GM23248 (cell line): ENCODE measurements around the gene ST6GAL1. TPM values are rescaled to one million over a fixed set of nuclear protein-coding genes. Genes with fewer than 3 reads are reported as not detected.
"Not testable (repeated sequence)": the region's sequence is repeated elsewhere in the genome, so short reads cannot be mapped to it uniquely, and the experiment has no call there.

ENCODE experiments used
- DNase-seq: peaks from one replicate; pipeline ENCODE4 v3.0.0-alpha.2; 2015
- H2AFZ ChIP-seq: fragments of 200-600 bp; sonication (generic); 2 replicates; pipeline ENCODE4 v1.6.1; 2016; ENCODE audit warnings: antibody characterized with exemption
- H3F3A ChIP-seq: fragments of 200-600 bp; sonication (generic); 2 replicates; pipeline ENCODE4 v1.6.1; 2016; ENCODE audit warnings: mild to moderate bottlenecking, antibody characterized with exemption, mixed run types; ENCODE audit not compliant: insufficient read depth
- H3K27ac ChIP-seq: fragments of 200-600 bp; sonication (generic); 2 replicates; pipeline ENCODE4 v1.5.1; 2016; ENCODE audit warnings: mild to moderate bottlenecking
- H3K27me3 ChIP-seq: fragments of 200-600 bp; sonication (generic); replicated peaks from 2 replicates; pipeline ENCODE4 v1.6.1; 2016; ENCODE audit warnings: mild to moderate bottlenecking; ENCODE audit not compliant: insufficient read depth
- H3K36me3 ChIP-seq: fragments of 200-600 bp; sonication (generic); 2 replicates; pipeline ENCODE4 v1.6.1; 2016; ENCODE audit warnings: low read depth, mild to moderate bottlenecking
- H3K4me1 ChIP-seq: fragments of 200-600 bp; sonication (generic); 2 replicates; pipeline ENCODE4 v1.6.1; 2016; ENCODE audit warnings: mild to moderate bottlenecking; ENCODE audit not compliant: insufficient read depth
- H3K4me2 ChIP-seq: fragments of 200-600 bp; sonication (generic); one replicate; pipeline ENCODE4 v1.6.1; 2016; ENCODE audit warnings: mild to moderate bottlenecking; ENCODE audit not compliant: unreplicated experiment
- H3K4me3 ChIP-seq: fragments of 200-600 bp; sonication (generic); 2 replicates; pipeline ENCODE4 v1.5.1; 2016; ENCODE audit warnings: mild to moderate bottlenecking
- H3K79me2 ChIP-seq: fragments of 200-600 bp; sonication (generic); 2 replicates; pipeline ENCODE4 v1.6.1; 2016; ENCODE audit warnings: mild to moderate bottlenecking; ENCODE audit not compliant: insufficient read depth
- H3K9ac ChIP-seq: fragments of 200-600 bp; sonication (generic); 2 replicates; pipeline ENCODE4 v1.6.1; 2016; ENCODE audit warnings: mild to moderate bottlenecking
- H3K9me2 ChIP-seq: fragments of 200-600 bp; sonication (generic); 2 replicates; pipeline ENCODE4 v1.6.1; 2016; ENCODE audit warnings: mixed run types, mild to moderate bottlenecking, moderate library complexity; ENCODE audit not compliant: insufficient read depth
- H3K9me3 ChIP-seq: fragments of 200-600 bp; sonication (generic); one replicate; pipeline ENCODE4 v1.6.1; 2017; ENCODE audit warnings: low read depth
- H4K20me1 ChIP-seq: fragments of 200-600 bp; sonication (generic); 2 replicates; pipeline ENCODE4 v1.6.0; 2016; ENCODE audit not compliant: insufficient read depth
- EZH2 ChIP-seq: fragments of 200-600 bp; sonication (generic); IDR thresholded peaks from 2 replicates; pipeline ENCODE4 v1.6.1; 2018; ENCODE audit warnings: antibody characterized with exemption, mild to moderate bottlenecking; ENCODE audit not compliant: insufficient read depth, poor library complexity, severe bottlenecking
- EZH2phosphoT487 ChIP-seq: fragments of 200-600 bp; sonication (generic); IDR thresholded peaks from 2 replicates; pipeline ENCODE4 v1.6.1; 2018; ENCODE audit warnings: antibody characterized with exemption, moderate library complexity, mild to moderate bottlenecking, low read depth; ENCODE audit not compliant: insufficient read depth
- WGBS, 2 experiments: methylation state at CpG; one replicate each; pipeline ENCODE4 v1.1.6; 2015 to 2017; ENCODE audit warnings: low lambda C conversion rate in 2 of 2, low coverage in 1 of 2; ENCODE audit errors: missing lambda C conversion rate in 2 of 2; 5-methylcytosine and 5-hydroxymethylcytosine counted together
- in situ Hi-C: fragments of 300-500 bp; cut with MboI; formaldehyde crosslinking; loops from 2 replicates; pipeline ENCODE4 v1.15.0; 2020
- polyA plus RNA-seq: library from polyadenylated mRNA; unstranded; fragments of >200 nt; fragmentation: Nextera tagmentation; extraction: Ambion mirVana; gene quantifications from 2 replicates; pipeline ENCODE4 v1.2.1, GENCODE V29; 2016
- total RNA-seq: library from RNA; depleted of rRNA; stranded (reverse); fragments of >200 nt; shearing (Covaris generic); gene quantifications from 2 replicates; pipeline ENCODE4 v1.2.3, GENCODE V29; 2014

The ST6GAL1 gene
- total and polyA plus RNA-seq, 2 experiments from 2014 or later, result 0.20 TPM; not detected in 1

- Histone ChIP-seq H3F3A (no peaks in the 10 kb centered on the region), H3K79me2 (no peaks in the 10 kb centered on the region), H3K9me2 (no peaks in the 10 kb centered on the region), H2AFZ (no peak overlapping the region), H3K9me3 (no peaks in the 10 kb centered on the region), H4K20me1 (no peaks in the 10 kb centered on the region), H3K27ac (no peak overlapping the region), H3K4me1 (no peaks in the 10 kb centered on the region), H3K4me2 (no peak overlapping the region), H3K4me3 (no peak overlapping the region), H3K36me3 (no peaks in the 10 kb centered on the region), H3K27me3 (0 out of 2 replicates have a peak, but pooled peaks cover 3% of the 10 kb centered on the region), H3K9ac (no peak overlapping the region)
- 41% methylated on average over 3 of the region's 3 CpGs for WGBS, 2 experiments
- no peak for TF ChIP-seq EZH2phosphoT487
- no peak for TF ChIP-seq EZH2
- in situ Hi-C loops, result no loop called here
- DNase-seq, result no peak
Observed at GRCh38 chr3:187005827-187006481, 75.6 kb downstream of the ST6GAL1 start.

- Histone ChIP-seq H2AFZ (no peak overlapping the region), H3K4me2 (no peak overlapping the region), H4K20me1 (no peaks in the 10 kb centered on the region), H3K36me3 (no peaks in the 10 kb centered on the region), H3K27ac (no peak overlapping the region), H3K4me1 (no peaks in the 10 kb centered on the region), H3K9me2 (no peaks in the 10 kb centered on the region), H3K79me2 (no peaks in the 10 kb centered on the region), H3F3A (no peaks in the 10 kb centered on the region), H3K27me3 (peaks cover 3% of the 10 kb centered on the region; the same call in 1 of the 2 replicates), H3K9me3 (no peaks in the 10 kb centered on the region), H3K9ac (no peak overlapping the region), H3K4me3 (no peak overlapping the region)
- no peak for TF ChIP-seq EZH2
- no peak for TF ChIP-seq EZH2phosphoT487
- in situ Hi-C loops, result no loop called here
- no peak for DNase-seq
- 36 to 43% methylated on average over 2 of the region's 2 CpGs for WGBS, 2 experiments
Observed at GRCh38 chr3:187006864-187007630, 76.7 kb downstream of the ST6GAL1 start.

GRCh38 chr3:187010382-187010781, 80.1 kb downstream of the ST6GAL1 start:
- DNase-seq, in situ Hi-C loops, H3K4me2 ChIP-seq, H3K4me1 ChIP-seq, H3K9ac ChIP-seq, H3K79me2 ChIP-seq, H3K9me2 ChIP-seq, H3K27ac ChIP-seq, H3K9me3 ChIP-seq, H3F3A ChIP-seq, H2AFZ ChIP-seq, H3K4me3 ChIP-seq, H4K20me1 ChIP-seq, H3K36me3 ChIP-seq: not testable (repeated sequence)
- H3K27me3 ChIP-seq, result peaks cover 11% of the 10 kb centered on the region; the same call in 1 of the 2 replicates
- WGBS, 2 experiments, result 18 to 28% methylated on average over 3 of the region's 3 CpGs

- no peaks in the 10 kb centered on the region for H3K79me2 ChIP-seq
- peaks cover 9% of the 10 kb centered on the region; the same call in 1 of the 2 replicates for H3K27me3 ChIP-seq
- TF ChIP-seq EZH2, result no peak
- no peak for TF ChIP-seq EZH2phosphoT487
- no peak overlapping the region for H3K4me2 ChIP-seq
- in situ Hi-C loops, result no loop called here
- no peak for DNase-seq
- H3K9me2 ChIP-seq, result no peaks in the 10 kb centered on the region
- H3K36me3 ChIP-seq, result no peaks in the 10 kb centered on the region
- H3K4me3 ChIP-seq, result no peak overlapping the region
- no peaks in the 10 kb centered on the region for H3K9me3 ChIP-seq
- no peaks in the 10 kb centered on the region for H3K4me1 ChIP-seq
- WGBS, 2 experiments, result 53 to 56% methylated on average over 7 of the region's 7 CpGs
- H2AFZ ChIP-seq, result no peak overlapping the region
- H4K20me1 ChIP-seq, result no peaks in the 10 kb centered on the region
- H3K9ac ChIP-seq, result no peak overlapping the region
- no peaks in the 10 kb centered on the region for H3F3A ChIP-seq
- no peak overlapping the region for H3K27ac ChIP-seq
Observed at GRCh38 chr3:187011915-187012314, 81.6 kb downstream of the ST6GAL1 start.
